NCI-H1417 treated with DMSO at 0.1 percent for 48 hours (cell line): ENCODE data around the gene SARS1.

Experiments
- DNase-seq: peaks from one replicate; lab custom pipeline; 2025; lab: John Stamatoyannopoulos, UW

SARS1 gene

GRCh38 chr1:109262231-109263055 is 48.7 kb downstream of the SARS1 start:
- DNase-seq, result no peak

- DNase-seq, result no peak
Observed at GRCh38 chr1:109263234-109263596, 49.5 kb downstream of the SARS1 start.

- DNase-seq, result peak; percentile 60
Observed at GRCh38 chr1:109263597-109264378, 50.1 kb downstream of the SARS1 start.

GRCh38 chr1:109264379-109264755 is 50.6 kb downstream of the SARS1 start:
- DNase-seq, result no peak

- DNase-seq, result no peak
Observed at GRCh38 chr1:109265016-109265415, 51.3 kb downstream of the SARS1 start.

- no peak for DNase-seq
Observed at GRCh38 chr1:109265741-109266330, 52.1 kb downstream of the SARS1 start.

GRCh38 chr1:109266965-109267364 is 53.2 kb downstream of the SARS1 start:
- no peak for DNase-seq

- DNase-seq, result no peak
Observed at GRCh38 chr1:109267743-109268300, 54.1 kb downstream of the SARS1 start.

- no peak for DNase-seq
Observed at GRCh38 chr1:109268431-109269211, 54.9 kb downstream of the SARS1 start.

GRCh38 chr1:109269212-109269980 is 55.7 kb downstream of the SARS1 start:
- no peak for DNase-seq

GRCh38 chr1:109269981-109270622 is 56.4 kb downstream of the SARS1 start:
- DNase-seq, result no peak

GRCh38 chr1:109270623-109271317 is 57.1 kb downstream of the SARS1 start:
- no peak for DNase-seq

- no peak for DNase-seq
Observed at GRCh38 chr1:109271458-109271857, 57.7 kb downstream of the SARS1 start.

GRCh38 chr1:109272021-109272799 is 58.5 kb downstream of the SARS1 start:
- no peak for DNase-seq

- no peak for DNase-seq
Observed at GRCh38 chr1:109272831-109273547, 59.3 kb downstream of the SARS1 start.

- no peak for DNase-seq
Observed at GRCh38 chr1:109273570-109274288, 60.0 kb downstream of the SARS1 start.

GRCh38 chr1:109274533-109275476 is 61.1 kb downstream of the SARS1 start:
- no peak for DNase-seq
